HG03139 (cell line): Measurements from ENCODE around the gene CCDC57.
A peak's percentile ranks its signal among the peaks of the same experiment; 100 is the strongest.

ENCODE experiments used
- ATAC-seq: cut with Tn5 transposase; IDR thresholded peaks from one replicate; pipeline ENCODE4 v1.9.1; 2021; ENCODE audit not compliant: unreplicated experiment

CCDC57 gene

DNA sequence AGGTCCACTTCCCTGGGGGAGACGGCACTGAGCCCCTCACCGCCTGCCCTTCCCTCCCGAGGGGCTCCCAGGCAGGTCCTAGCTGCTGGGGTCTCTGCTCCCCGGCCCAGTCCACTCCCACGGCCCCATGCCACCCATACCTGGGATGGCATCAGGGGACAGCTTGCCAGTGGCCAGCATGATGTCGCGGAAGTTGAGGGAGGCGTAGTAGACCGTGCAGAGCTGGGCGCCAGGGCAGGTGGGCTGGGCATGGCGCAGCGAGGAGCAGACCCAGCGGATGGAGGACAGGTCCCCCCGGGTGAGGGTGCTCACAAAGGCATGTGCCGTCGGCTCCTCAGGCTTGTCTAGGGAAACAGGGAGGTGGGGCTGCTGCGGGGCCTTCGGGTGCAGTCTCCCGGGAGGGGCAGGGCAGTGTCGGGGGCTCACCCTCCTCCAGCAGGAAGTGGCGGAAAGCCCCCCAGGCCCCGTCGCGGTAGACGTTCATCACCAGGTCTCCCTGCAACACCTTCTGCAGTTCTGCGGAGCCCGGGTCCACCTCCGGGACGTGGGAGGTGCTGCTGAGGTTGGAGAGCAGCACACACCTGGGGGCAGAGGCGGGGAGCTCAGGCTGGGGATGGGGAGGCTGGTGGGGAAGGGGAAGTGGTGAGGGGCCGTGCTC lies 128.1 kb downstream of the CCDC57 start:
- no peak for ATAC-seq

DNA sequence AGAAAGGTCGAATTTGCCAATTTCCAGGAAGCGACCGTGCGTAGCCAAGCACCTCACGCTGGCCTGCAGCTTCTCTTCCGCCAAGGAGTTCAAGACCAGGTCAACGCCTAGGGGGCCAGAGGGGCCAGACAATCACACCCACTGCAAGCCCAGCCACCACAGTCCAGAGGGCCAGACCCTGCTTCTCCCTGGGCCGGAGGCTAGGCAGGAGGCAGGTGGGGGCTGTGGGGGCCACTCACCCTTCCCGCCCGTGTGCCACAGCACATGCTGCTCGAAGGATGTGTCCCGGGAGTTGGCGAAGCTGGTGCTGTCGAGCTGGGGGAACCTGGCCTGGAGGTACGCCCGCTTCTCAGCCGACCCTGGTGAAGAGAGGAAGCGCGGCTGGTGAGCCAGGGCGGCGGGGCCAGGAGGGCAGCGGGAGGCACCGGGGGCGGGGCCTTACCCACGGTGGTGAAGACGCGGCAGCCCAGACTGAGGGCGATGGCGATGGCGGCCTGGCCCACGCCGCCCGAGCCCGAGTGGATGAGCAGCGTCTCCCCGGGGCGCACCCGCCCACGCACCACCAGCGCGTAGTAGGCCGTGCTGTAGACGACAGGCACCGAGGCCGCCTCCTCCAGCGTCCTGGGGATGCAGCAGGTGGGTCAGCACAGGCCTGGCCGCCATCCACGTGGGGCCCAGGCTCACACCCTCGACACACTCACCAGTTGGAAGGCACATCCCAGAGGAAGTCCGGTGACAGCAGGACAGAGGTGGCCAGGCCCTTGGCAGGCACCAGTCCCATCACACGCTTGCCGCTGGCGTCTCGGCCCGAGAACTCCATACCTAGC lies 128.9 kb downstream of the CCDC57 start:
- ATAC-seq, result no peak

DNA sequence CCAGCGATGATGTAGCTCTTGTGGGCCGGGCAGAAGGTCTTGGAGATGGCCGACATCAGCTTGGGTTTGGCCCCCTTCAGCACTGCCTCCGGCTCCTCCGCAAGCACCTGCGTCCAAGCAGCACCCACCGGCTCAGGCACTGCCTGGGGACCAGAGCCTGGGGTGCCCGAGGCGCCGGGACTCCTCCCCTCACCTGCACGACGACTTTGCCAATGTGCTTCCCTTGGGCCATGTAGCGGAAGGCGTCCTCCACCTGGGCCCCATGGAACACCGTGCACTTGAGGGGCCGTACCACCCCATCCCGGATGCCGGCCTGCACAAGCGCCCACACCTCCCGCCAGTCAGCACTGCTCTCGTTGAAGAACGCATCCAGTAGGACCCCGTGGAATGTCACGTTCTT lies 129.6 kb downstream of the CCDC57 start:
- no peak for ATAC-seq

DNA sequence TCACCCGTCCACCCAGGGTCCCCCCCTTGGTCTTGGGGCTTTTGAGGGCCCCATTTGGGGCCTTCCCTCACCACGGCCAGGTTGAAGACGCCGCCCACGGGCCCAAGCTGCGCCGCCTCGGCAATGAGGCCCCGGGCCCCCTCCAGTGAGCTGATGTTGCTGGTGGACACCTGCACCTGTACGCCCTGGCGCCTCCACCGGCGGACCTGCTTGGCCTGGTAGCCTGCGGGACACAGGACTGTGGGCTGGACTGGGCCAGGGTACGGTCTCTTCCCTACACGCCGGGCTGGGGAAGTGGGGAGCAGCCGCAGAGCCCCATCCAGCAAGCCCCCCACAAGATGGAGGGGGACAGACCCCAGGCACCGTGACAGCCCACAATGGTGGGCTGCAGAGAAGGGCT lies 130.2 kb downstream of the CCDC57 start:
- no peak for ATAC-seq

DNA sequence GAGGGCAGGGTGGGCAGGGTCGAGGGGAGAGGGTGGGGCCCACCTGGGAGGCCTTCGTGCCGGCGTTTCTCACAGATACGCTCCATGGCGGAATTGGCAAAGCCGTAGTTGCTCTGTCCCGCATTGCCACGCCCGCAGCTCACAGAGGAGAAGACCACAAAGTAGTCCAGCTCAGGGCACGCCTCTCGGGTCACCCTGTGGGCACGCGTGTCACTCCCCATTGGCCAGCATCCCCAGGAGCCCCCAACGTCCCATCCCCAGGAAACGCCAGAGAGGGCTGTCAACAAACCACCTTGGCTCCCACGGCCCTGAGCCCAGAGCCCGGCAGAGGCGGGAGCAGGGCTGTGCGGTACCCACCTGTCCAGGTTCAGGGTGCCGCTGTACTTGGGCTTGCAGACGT lies 130.7 kb downstream of the CCDC57 start:
- no peak for ATAC-seq

DNA sequence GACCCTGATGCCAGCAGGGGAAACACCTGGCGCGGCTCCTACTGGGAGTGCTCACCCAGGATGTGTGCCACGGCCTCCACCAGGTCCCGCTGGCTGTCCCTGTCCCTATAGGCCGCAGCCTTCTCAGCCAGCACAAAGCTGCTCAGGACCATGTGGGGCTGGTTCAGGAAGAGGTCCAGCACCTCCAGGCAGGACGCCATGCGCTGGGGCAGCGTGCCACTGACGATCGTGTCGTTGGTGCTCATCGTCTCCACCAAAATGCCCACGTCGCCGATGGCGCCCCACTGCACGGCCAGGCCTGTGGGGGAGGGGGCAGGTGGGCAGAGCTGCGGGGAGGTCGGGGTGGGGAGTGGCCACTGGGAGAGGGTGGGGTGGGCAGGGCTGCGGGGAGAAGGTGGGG lies 131.1 kb downstream of the CCDC57 start:
- ATAC-seq, result no peak

DNA sequence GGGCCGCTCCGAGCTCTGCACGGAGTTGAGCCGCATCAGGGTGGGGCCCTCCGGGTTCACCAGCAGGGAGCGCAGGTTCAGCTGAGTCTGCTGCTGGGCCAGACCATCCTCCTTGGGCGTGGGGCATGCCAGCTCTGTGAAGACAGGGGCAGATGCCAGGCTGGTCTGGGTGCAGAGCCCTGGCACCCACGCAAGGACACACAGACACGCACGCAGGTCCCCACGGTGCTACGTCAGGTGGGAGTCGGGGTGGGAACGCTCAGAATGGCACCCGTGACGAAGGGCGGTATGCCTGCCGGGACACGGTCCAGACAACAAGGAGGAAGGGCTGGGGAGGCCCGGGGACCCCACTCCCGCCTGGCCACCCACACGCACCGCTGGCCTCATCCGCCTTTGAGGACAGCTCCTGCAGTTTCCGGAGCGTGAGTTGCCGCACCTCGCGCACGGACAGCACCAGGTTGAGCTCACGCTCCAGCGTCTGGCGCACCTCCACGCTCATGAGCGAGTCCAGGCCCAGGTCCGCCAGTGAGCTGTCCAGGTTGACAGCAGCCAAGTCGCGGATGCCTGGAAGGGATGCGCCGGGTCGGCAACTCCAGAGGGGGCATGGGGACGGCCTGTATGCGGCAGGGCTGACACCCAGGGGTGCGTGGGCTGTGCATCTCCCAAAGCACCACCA lies 131.7 kb downstream of the CCDC57 start:
- ATAC-seq, result no peak

DNA sequence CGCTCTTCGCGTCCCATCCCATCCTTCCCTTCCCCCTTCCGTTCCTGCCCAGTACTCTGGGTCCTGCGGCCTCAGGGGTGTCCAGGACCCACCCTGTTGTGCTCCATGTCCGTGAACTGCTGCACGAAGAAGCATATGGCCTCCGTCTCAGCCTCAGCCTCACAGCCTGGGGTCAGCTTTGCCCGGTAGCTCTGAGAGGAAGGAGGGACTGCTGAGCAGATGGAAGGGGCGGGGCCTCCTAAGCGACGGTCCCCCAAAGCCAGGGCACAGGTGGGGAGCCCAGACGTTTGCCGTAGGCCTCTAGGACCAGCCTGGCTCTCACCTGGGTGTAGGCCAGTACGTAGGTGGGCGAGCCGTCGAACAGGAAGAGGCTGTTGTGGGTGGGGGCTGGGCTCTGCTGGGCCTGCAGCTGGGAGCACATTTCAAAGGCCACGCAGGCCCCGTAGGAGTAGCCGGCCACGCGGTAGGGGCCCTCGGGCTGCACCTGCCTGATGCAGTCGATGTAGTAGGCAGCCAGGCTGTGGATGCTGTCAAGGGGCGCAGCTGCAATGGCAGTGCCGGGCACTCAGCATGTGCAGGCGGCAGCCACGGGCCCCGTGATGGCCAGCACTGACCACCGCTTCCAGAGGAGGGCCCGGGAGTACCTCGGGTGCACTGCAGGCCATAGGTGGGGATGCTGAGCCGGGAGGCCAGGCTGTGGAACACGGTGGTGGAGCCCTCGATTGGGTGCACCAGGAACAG lies 132.4 kb downstream of the CCDC57 start:
- ATAC-seq, result no peak

DNA sequence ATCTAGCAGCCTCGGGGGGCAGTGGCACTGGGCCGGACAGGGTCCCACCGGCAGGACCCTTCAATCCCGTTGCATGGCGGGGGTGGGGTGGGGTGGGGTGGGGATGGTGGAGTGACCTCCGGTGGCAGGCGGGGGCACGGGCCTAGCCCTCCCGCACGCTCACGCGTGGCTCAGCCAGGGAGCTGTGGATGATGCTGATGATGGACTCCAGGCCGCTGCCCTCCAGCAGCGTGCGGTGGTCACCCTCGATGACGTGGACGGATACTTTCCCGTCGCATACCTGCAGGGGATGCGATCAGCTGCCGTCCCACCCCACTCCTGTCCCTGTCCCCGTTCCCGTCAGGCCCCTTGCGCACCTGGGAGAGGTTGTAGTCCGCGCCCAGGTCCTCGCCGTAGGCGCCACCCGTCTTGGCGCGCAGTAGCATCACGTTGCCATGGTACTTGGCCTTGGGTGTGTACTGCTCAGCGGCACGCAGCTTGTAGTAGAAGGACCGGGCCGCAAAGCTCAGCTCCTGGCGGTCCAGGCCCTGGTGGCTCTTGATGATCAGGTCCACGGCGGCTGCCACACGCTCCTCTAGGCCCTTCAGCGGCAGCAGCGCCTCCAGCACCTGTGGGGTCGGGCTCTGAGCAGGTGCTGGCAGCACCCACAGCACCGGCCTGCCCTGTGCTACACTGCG lies 133.5 kb downstream of the CCDC57 start:
- no peak for ATAC-seq

DNA sequence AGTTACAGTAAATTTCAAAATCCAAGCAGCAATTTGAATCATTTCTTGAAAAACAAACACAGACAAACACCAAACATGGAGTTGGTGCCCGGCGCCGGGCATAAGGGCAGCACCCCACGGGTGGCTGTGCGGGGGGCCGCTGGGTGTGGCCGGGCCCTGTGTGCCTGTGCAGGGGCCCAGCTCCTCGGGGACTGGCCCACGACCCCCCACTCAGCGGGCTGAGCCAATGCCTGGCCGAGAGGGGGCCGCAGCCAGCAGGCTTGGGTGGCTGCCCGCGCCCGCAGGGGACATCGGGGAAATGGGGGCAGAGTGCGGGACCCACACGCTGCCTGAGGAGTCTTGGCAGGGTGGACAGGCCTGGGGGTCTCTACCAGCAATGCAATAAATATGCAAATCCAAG lies 134.2 kb downstream of the CCDC57 start:
- no peak for ATAC-seq

DNA sequence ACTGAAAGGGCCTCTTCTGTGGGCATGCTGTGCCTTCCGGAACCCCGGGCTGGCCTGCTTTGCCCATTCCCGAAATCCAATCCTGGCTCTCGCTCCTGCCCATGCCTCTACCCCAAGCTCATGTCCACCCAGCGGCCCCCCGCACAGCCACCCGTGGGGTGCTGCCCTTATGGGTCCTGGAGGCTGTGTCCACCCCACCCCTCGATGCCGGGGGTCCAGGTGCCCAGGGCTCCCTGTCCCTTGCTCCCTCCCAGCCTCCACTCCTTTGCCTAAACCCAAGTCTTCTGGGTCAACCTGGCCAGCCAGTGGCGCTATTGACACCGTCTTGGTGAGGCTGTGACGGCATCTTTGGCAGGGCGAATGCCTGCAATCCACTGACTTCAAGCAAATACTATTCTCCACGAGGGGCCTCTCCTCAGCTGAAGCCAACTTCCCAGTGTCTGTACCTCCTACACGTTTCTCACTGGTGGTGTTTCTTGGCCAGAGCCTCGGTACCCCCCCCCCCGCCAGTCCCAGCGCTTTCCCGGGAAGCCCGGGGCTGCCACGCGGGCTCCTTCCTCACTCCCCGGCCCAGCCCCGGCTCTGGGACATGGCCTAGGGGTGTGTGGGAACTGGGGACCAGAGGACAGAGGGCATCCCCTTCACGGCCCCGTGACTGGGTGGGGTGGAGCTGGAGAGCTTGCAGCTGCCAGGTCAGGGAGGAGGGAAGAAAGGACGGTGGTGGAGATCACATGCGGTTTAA lies 134.9 kb downstream of the CCDC57 start:
- no peak for ATAC-seq

DNA sequence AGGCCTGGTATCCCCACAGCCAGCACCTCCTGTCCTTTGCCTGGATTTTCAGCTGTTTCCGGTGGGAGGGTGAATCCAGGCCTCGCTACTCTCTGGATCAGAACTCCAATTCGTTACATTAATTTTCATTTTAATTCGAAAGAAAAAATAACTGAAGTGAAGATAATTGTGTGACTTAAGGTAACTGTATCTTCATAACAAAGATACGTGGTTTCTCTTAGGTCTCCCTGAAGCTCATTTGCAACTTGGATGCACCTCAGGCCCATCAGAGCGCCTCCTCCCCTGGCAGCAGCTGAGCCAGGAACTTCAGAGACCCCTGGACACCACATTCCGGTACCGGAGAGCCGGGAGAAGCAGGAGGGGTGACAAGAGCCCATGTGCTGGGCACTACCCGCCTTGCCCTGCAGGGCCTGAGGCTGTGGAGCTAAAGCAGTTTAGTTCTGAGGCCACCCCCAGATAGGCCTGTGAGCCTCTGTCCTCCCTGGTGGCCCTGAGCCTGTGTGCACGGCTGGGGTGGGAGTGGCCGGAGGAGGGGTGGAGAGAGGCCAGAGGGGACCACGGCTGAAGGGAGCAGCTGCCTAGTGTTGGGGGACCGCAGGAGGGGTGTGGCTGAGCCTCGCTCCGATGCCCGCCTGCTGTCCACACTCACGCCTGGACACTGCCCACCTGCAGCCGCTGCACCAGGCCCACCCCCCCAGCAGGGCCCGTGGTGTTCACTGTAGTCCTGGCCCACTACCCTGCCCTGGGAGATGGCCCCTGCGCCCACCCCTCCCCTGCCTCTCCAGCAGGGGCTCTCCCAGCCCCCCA lies 135.7 kb downstream of the CCDC57 start:
- ATAC-seq, result no peak

DNA sequence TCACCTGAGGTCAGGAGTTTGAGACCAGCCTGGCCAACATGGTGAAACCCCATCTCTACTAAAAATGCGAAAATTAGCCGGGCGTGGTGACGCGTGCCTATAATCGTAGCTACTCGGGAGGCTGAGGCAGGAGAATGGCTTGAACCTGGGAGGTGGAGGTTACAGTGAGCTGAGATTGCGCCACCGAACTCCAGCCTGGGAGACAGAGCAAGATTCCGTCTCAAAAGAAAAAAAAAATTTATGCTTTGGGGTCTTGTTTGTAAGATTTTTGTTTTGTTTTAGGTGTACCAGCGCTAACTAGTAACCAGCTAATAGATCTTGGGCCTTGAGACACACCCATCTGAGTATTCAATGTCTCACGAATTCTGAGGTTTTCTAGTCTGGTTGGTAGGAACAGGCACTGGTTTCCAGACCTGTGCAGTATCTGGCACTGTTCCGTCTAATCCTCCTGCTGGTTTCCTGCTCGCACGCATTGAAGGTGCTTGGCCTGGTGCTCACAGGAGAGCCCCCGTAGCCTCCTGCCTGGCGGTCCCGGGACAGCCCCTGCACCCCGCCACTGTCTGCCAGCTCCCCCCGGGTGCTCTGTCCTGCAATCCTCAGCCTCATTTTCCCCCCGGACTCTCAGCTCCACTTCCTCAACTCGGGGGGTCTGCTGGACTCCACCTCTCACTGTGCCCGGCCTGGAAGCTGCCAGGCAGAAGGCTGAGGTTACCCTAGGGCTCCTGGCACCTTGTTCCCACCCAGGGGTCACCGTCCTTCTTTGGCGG lies 136.4 kb downstream of the CCDC57 start:
- ATAC-seq, result no peak

DNA sequence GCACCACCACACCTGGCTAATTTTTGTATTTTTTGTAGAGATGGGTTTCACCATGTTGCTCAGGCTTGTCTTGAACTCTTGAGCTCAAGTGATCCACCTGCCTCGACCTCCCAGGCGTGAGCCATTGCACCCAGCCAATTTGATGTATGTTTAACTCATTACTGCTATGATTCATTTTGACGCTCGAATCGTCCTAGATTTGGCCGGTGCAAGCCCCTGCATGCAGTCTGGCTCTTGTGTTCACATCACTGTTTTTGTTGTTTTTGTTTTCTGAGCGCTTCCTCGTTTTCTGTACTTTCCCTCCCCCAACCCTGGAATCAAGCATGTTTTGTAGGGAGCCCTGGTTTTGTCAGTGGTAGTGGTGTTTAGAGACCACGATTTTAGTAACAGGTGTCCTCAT lies 139.2 kb downstream of the CCDC57 start:
- ATAC-seq, result no peak

DNA sequence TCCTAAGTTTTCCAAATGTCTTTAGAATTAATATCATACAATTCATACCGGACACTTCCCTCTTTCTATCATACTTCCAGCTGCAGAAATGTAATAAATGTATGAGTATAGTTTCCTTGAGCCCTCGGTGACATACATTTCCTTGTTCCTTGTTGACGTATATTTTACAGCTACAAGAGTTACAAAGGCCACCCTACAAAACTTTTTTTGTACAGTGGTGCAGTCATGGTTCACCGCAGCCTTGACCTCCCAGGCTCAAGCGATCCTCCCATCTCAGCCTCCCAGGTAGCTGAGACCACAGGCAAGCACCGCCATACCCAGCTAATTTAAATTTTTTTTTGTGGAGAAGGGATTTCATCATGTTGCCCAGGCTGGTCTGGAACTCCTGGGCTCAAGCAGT lies 139.8 kb downstream of the CCDC57 start:
- no peak for ATAC-seq

DNA sequence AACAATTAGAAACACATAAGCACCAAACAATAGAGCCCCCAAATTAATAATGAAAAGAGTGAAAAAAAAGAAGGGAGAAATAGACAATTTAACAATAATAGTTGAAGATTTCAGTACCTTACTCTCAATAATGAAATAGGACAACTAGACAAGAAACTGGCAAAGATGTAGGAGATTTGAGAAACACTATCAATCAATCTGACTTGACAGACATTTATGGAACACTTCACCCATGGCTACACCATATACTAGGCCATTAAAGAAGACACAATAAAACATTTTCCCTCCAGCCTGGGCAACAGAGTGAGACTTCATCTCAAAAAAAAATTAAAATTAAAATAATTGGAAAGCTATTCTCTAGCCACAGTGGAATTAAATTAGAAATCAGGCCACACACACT lies 142.0 kb downstream of the CCDC57 start:
- ATAC-seq, result no peak

DNA sequence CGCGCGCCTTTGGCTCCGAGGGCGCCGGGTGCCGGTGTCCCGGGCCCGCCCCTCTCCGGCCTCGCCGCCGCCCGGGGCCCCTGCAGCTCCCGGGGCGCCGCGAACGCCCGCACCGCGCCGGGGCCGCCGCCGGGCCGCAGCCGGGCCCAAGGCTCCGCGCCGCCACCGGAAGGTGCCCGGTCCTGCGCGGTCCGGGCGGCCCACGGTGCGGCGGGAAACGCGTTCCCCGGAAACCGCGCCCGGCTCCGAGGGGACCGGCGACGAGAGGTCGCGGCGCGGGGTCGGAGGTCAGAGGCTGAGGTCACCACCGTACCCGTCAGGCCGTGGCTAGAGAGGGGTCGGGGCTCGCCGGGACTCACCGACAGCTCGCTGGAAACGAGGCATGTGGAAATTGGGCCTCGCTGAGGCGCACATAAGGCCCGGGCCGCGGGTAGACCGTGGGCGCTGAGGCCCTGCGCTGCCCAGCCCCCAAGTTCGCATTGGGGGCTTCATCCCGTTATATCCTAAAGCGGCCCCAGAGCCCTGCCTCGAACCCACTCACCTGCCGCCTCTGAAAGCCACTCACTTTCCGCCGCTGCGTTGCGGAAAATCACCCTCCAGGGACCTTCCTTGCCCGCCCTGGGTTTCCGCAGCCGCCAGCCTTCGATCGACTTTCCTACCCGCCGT lies 146.9 kb downstream of the CCDC57 start, which contains the start of gene DUS1L:
Gene DUS1L, minus strand, starts transcription at position 167 of the 666 bp plus-strand sequence. CDS start 745 bp downstream, outside the sequence.
- ATAC-seq, result peak; percentile 44

DNA sequence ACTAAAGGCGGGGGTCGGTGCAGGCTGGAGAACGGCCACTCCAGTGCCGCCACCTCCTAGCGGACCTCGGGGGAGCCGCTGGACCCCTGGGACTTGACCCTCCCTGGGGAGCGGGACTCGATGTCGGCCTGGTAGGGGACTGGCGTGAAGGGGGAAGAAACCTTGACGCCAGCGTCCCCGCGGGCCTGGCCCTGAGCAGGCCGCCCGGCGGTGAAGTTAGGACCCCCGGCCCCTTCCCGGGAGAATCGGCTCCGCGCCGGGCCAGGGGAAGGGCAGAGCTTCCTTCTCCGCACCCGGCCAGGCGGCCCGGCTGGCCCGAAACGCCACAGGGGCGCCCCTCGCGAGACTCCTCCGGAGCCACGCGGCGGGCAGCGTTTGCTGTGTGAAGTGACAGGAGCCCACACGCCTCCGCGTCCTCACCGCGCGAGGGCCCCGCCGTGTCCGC lies 147.4 kb downstream of the CCDC57 start:
- ATAC-seq, result peak; percentile 17
